Measurements from ENCODE around the gene LRRN4. TPM values are rescaled to one million over a fixed set of nuclear protein-coding genes. Genes with fewer than 3 reads are reported as not detected.
A peak's percentile ranks its signal among the peaks of the same experiment; 100 is the strongest.

Gene LRRN4
- total RNA-seq (under 1 TPM; 0.08 to 0.43 TPM), polyA plus RNA-seq (ENCODE audit: insufficient read depth, low read depth, low replicate concordance) (3.1 TPM)
- long read RNA-seq, donor 1, partial matches to known transcripts: 0 of 2 reads
- long read RNA-seq, donor 1, other reads (novel, unspliced or antisense): 0 of 2 reads
- long read RNA-seq, donor 2, partial matches to known transcripts: 0 of 1 reads
- long read RNA-seq, donor 2, other reads (novel, unspliced or antisense): 0 of 1 reads

- TF ChIP-seq CTCF (IDR thresholded peaks at IDR 0.05) (no peak), POLR2A (IDR thresholded peaks at IDR 0.05) (no peak)
- Histone ChIP-seq H3K4me3 (no peak within 1 kb of the TSS), H3K27me3 (no peaks in the 10 kb centered on the region), H3K36me3 (ENCODE audit: low read depth, missing control alignments) (no peaks in the 10 kb centered on the region), H3K27ac (no peak within 1 kb of the TSS), H3K9me3 (no peaks in the 10 kb centered on the region), H3K4me1 (no peaks in the 10 kb centered on the region)
- WGBS, 2 donors: 53 to 60% methylated on average over 13 of the region's 13 CpGs
- intact Hi-C loops (cut with DNase I; ENCODE audit: low total_unique reads): no loop called here
- DNase-seq: no peak
These were observed at the start of gene LRRN4 for GRCh38 chr20:6053776-6054688. Gene LRRN4, minus strand, starts transcription at chr20:6054060. Its CDS starts 1,261 bp downstream, at chr20:6052799.

GRCh38 chr20:6103301-6103700, 49.4 kb upstream of the LRRN4 start:
- DNase-seq: no peak
- H3K4me1 ChIP-seq: no peaks in the 10 kb centered on the region
- no peak overlapping the region for H3K4me3 ChIP-seq
- no peaks in the 10 kb centered on the region for H3K9me3 ChIP-seq
- intact Hi-C loops (cut with DNase I; ENCODE audit: low total_unique reads): no loop called here
- no peaks in the 10 kb centered on the region for H3K36me3 ChIP-seq (ENCODE audit: low read depth, missing control alignments)
- no peak overlapping the region for H3K27ac ChIP-seq
- WGBS, 2 donors: 93 to 100% methylated on average over 1 of the region's 1 CpG
- TF ChIP-seq POLR2A (IDR thresholded peaks at IDR 0.05): no peak
- no peak for TF ChIP-seq CTCF (IDR thresholded peaks at IDR 0.05)
- no peaks in the 10 kb centered on the region for H3K27me3 ChIP-seq

- Histone ChIP-seq H3K4me3 (no peak overlapping the region), H3K27me3 (no peaks in the 10 kb centered on the region), H3K9me3 (no peaks in the 10 kb centered on the region), H3K36me3 (ENCODE audit: low read depth, missing control alignments) (no peaks in the 10 kb centered on the region), H3K27ac (peak overlapping the region in 1 of 2 donors; percentile 6), H3K4me1 (no peaks in the 10 kb centered on the region)
- no peak for TF ChIP-seq CTCF (IDR thresholded peaks at IDR 0.05)
- no peak for TF ChIP-seq POLR2A (IDR thresholded peaks at IDR 0.05)
- no peak for DNase-seq
- intact Hi-C loops (cut with DNase I; ENCODE audit: low total_unique reads): no loop called here
- 92 to 100% methylated on average over 2 of the region's 2 CpGs for WGBS, 2 donors
These were observed 47.5 kb upstream of the LRRN4 start for GRCh38 chr20:6101346-6101745.

GRCh38 chr20:6100246-6100645, 46.4 kb upstream of the LRRN4 start:
- no peak for TF ChIP-seq CTCF (IDR thresholded peaks at IDR 0.05)
- TF ChIP-seq POLR2A (IDR thresholded peaks at IDR 0.05): no peak

More at GRCh38 chr20:6100246-6100645, 46.4 kb upstream of the LRRN4 start:
- H3K27ac ChIP-seq: no peak overlapping the region
- H3K4me3 ChIP-seq: no peak overlapping the region
- WGBS, 2 donors: 86 to 93% methylated on average over 2 of the region's 2 CpGs
- H3K27me3 ChIP-seq: no peaks in the 10 kb centered on the region
- intact Hi-C loops (cut with DNase I; ENCODE audit: low total_unique reads): no loop called here
- no peaks in the 10 kb centered on the region for H3K9me3 ChIP-seq
- no peaks in the 10 kb centered on the region for H3K4me1 ChIP-seq
- H3K36me3 ChIP-seq (ENCODE audit: low read depth, missing control alignments): no peaks in the 10 kb centered on the region
- DNase-seq: no peak

Data from testis (tissue), 5 donors.